Naive thymus-derived CD4-positive, alpha-beta T cell (primary cell): ENCODE data around the gene ALDH1A2. TPM values are rescaled to one million over a fixed set of nuclear protein-coding genes. Genes with fewer than 3 reads are reported as not detected.

Experiments used
- ATAC-seq: fragments of 150-1000 bp; cut with Tn5 transposase; 2 replicates; pipeline ENCODE4 v1.10.0; 2021; ENCODE audit warnings: mild to moderate bottlenecking, moderate library complexity
- CTCF ChIA-PET: fragments of 350-600 bp; sonication (Branson Sonifier 250); formaldehyde crosslinking; loops from one replicate; lab custom pipeline; 2021; ENCODE audit warnings: antibody characterized with exemption; lab: Charles Lee
- POLR2A ChIA-PET: fragments of 350-600 bp; sonication (Branson Sonifier 250); formaldehyde crosslinking; loops from one replicate; lab custom pipeline; 2021; ENCODE audit warnings: antibody characterized with exemption, inconsistent platforms; lab: Charles Lee
- DNase-seq, 9 donors: peaks; one replicate each; pipeline versions ENCODE4 v3.0.0 to v3.0.0-alpha.2; 2020 to 2022; ENCODE audit warnings: mixed read lengths in 1 of 9
- H3K27ac ChIP-seq: one replicate; pipeline ENCODE4 v1.7.0; 2013; ENCODE audit warnings: mild to moderate bottlenecking, low read depth, low read length, moderate library complexity
- H3K27me3 ChIP-seq, 2 donors: one replicate each; pipeline ENCODE4 v1.7.0; 2013; ENCODE audit warnings: low read length in 2 of 2, mild to moderate bottlenecking in 2 of 2, moderate library complexity in 2 of 2; ENCODE audit not compliant: control insufficient read depth in 2 of 2, insufficient read depth in 2 of 2
- H3K36me3 ChIP-seq, 3 experiments: 1 replicate in 2 of 3; 2 replicates in 1 of 3; pipeline ENCODE4 v1.7.0; 2013; ENCODE audit warnings: low read length in 3 of 3, mild to moderate bottlenecking in 3 of 3, moderate library complexity in 1 of 3; ENCODE audit not compliant: insufficient read depth in 3 of 3, control insufficient read depth in 2 of 3
- H3K4me1 ChIP-seq, 2 donors: one replicate each; pipeline ENCODE4 v1.7.0; 2013; ENCODE audit warnings: low read length in 2 of 2, mild to moderate bottlenecking in 2 of 2, moderate library complexity in 1 of 2; ENCODE audit not compliant: control insufficient read depth in 2 of 2, insufficient read depth in 2 of 2
- H3K4me3 ChIP-seq: 2 replicates; pipeline ENCODE4 v1.7.0; 2013; ENCODE audit warnings: mild to moderate bottlenecking, low read length
- H3K9me3 ChIP-seq, 3 experiments: 1 replicate in 2 of 3; 2 replicates in 1 of 3; pipeline ENCODE4 v1.7.0; 2013; ENCODE audit warnings: low read length in 3 of 3; ENCODE audit not compliant: control insufficient read depth in 2 of 3
- H3K27ac Mint-ChIP-seq, 9 donors: one replicate each; pipeline ENCODE4 v1.8.0; 2020 to 2022; ENCODE audit warnings: mixed read lengths in 9 of 9, mild to moderate bottlenecking in 8 of 9, moderate library complexity in 5 of 9, inconsistent platforms in 2 of 9
- H3K27me3 Mint-ChIP-seq, 5 donors: one replicate each; pipeline ENCODE4 v1.8.0; 2021 to 2022; ENCODE audit warnings: mixed read lengths in 5 of 5, mild to moderate bottlenecking in 1 of 5
- H3K36me3 Mint-ChIP-seq, 5 donors: one replicate each; pipeline ENCODE4 v1.8.0; 2020 to 2022; ENCODE audit warnings: mixed read lengths in 5 of 5, mild to moderate bottlenecking in 3 of 5, inconsistent platforms in 1 of 5
- H3K4me1 Mint-ChIP-seq, 7 donors: one replicate each; pipeline ENCODE4 v1.8.0; 2020 to 2022; ENCODE audit warnings: mixed read lengths in 7 of 7, mild to moderate bottlenecking in 3 of 7, inconsistent platforms in 1 of 7
- H3K4me3 Mint-ChIP-seq, 10 donors: one replicate each; pipeline ENCODE4 v1.8.0; 2020 to 2022; ENCODE audit warnings: mild to moderate bottlenecking in 10 of 10, mixed read lengths in 10 of 10, moderate library complexity in 6 of 10, inconsistent platforms in 2 of 10
- H3K9me3 Mint-ChIP-seq, 11 donors: one replicate each; pipeline ENCODE4 v1.8.0; 2020 to 2022; ENCODE audit warnings: mixed read lengths in 11 of 11, mild to moderate bottlenecking in 4 of 11, inconsistent platforms in 1 of 11, moderate library complexity in 1 of 11
- intact Hi-C, 2 donors: fragments of 100-400 bp; cut with micrococcal nuclease; formaldehyde crosslinking; loops; one replicate each; pipeline ENCODE4 v1.15.1; 2023
- polyA plus RNA-seq, 2 donors: library from polyadenylated mRNA; unstranded; fragments of 300-500 nt; fragmentation: Illumina TruSeq; gene quantifications; one replicate each; pipeline ENCODE4 v1.2.3, GENCODE V29; 2021
- total RNA-seq, 6 experiments: library from RNA in 5 of 6; stranded (reverse) in 5 of 6; gene quantifications; 1 replicate in 5 of 6; 2 replicates in 1 of 6; pipeline ENCODE4 v1.2.3 and lab custom pipeline; 2021 to 2026

Gene ALDH1A2
- total and polyA plus RNA-seq, 7 experiments from 2014 or later = 1.7 TPM; not detected in 6

- intact Hi-C loops = loop anchor here in 1 of 2 donors (2.0 to 10.0 kb wide), 2 partner anchors 25 to 1453 kb away; no protein-coding TSS in a partner anchor
- Mint-ChIP-seq H3K4me1 (peaks cover 0 to 1% (median 0%) of the 10 kb centered on the region in 7 donors), H3K27me3 (peaks cover 29 to 63% (median 50%) of the 10 kb centered on the region in 5 donors), H3K4me3 (no peak overlapping the region), H3K27ac (no peak overlapping the region), H3K36me3 (no peaks in the 10 kb centered on the region), H3K9me3 (peaks cover 0 to 6% (median 0%) of the 10 kb centered on the region in 11 donors)
- no peak overlapping the region for H3K27ac ChIP-seq
- POLR2A ChIA-PET = no interaction called here
- H3K4me3 ChIP-seq = no peak overlapping the region
- CTCF ChIA-PET = interaction anchor here (0.9 kb wide), 1 partner anchor 10 kb away, joined by 3 read pairs; no protein-coding TSS in a partner anchor
- DNase-seq (no peak), ATAC-seq (no peak)
- H3K9me3 ChIP-seq = no peaks in the 10 kb centered on the region
- H3K27me3 ChIP-seq = peaks cover 0 to 4% of the 10 kb centered on the region in 2 donors
- H3K4me1 ChIP-seq = no peaks in the 10 kb centered on the region
- no peaks in the 10 kb centered on the region for H3K36me3 ChIP-seq
These were observed 23.5 kb downstream of the ALDH1A2 start for GRCh38 chr15:58042006-58042405.

GRCh38 chr15:58040150-58040549 lies 25.4 kb downstream of the ALDH1A2 start:
- Histone ChIP-seq H3K9me3 (no peaks in the 10 kb centered on the region), H3K36me3 (no peaks in the 10 kb centered on the region), H3K4me1 (no peaks in the 10 kb centered on the region), H3K27me3 (peaks cover 0 to 4% of the 10 kb centered on the region in 2 donors), H3K27ac (no peak overlapping the region), H3K4me3 (no peak overlapping the region)
- Mint-ChIP-seq H3K36me3 (no peaks in the 10 kb centered on the region), H3K27ac (no peak overlapping the region), H3K9me3 (peaks cover 0 to 2% (median 0%) of the 10 kb centered on the region in 11 donors), H3K4me3 (no peak overlapping the region), H3K27me3 (peaks cover 27 to 60% (median 47%) of the 10 kb centered on the region in 5 donors), H3K4me1 (peaks cover 0 to 1% (median 0%) of the 10 kb centered on the region in 7 donors)
- intact Hi-C loops = loop anchor here in 1 of 2 donors (10.0 kb wide), 1 partner anchor 1455 kb away; no protein-coding TSS in a partner anchor
- CTCF ChIA-PET = no interaction called here
- no peak for ATAC-seq
- POLR2A ChIA-PET = no interaction called here
- DNase-seq = no peak

- Histone ChIP-seq H3K4me1 (no peaks in the 10 kb centered on the region), H3K4me3 (no peak overlapping the region), H3K27me3 (peaks cover 0 to 4% of the 10 kb centered on the region in 2 donors), H3K36me3 (no peaks in the 10 kb centered on the region), H3K9me3 (no peaks in the 10 kb centered on the region), H3K27ac (no peak overlapping the region)
- no peak overlapping the region for H3K27ac Mint-ChIP-seq
- H3K27me3 Mint-ChIP-seq = peaks cover 27 to 62% (median 46%) of the 10 kb centered on the region in 5 donors
- ATAC-seq = no peak
- DNase-seq = no peak
- ChIA-PET POLR2A (no interaction called here), CTCF (no interaction called here)
- intact Hi-C loops = loop anchor here in 1 of 2 donors (10.0 kb wide), 1 partner anchor 1455 kb away; no protein-coding TSS in a partner anchor
- H3K9me3 Mint-ChIP-seq = no peaks in the 10 kb centered on the region
- peaks cover 0 to 1% (median 0%) of the 10 kb centered on the region in 7 donors for H3K4me1 Mint-ChIP-seq
- no peak overlapping the region for H3K4me3 Mint-ChIP-seq
- H3K36me3 Mint-ChIP-seq = no peaks in the 10 kb centered on the region
These were observed 26.2 kb downstream of the ALDH1A2 start for GRCh38 chr15:58039079-58040035.

- Mint-ChIP-seq H3K4me1 (peaks cover 0 to 1% (median 0%) of the 10 kb centered on the region in 7 donors), H3K27ac (no peak overlapping the region), H3K27me3 (peaks cover 27 to 60% (median 39%) of the 10 kb centered on the region in 5 donors), H3K36me3 (no peaks in the 10 kb centered on the region), H3K9me3 (no peaks in the 10 kb centered on the region), H3K4me3 (no peak overlapping the region)
- H3K9me3 ChIP-seq = no peaks in the 10 kb centered on the region
- no peak overlapping the region for H3K4me3 ChIP-seq
- intact Hi-C loops = no loop called here
- peaks cover 0 to 4% of the 10 kb centered on the region in 2 donors for H3K27me3 ChIP-seq
- POLR2A ChIA-PET = no interaction called here
- no peaks in the 10 kb centered on the region for H3K4me1 ChIP-seq
- H3K27ac ChIP-seq = no peak overlapping the region
- no peak for DNase-seq
- no peak for ATAC-seq
- CTCF ChIA-PET = no interaction called here
- H3K36me3 ChIP-seq = no peaks in the 10 kb centered on the region
These were observed 27.0 kb downstream of the ALDH1A2 start for GRCh38 chr15:58038426-58039078.

- POLR2A ChIA-PET = no interaction called here
- CTCF ChIA-PET = no interaction called here
- intact Hi-C loops = no loop called here
These were observed 27.7 kb downstream of the ALDH1A2 start for GRCh38 chr15:58037723-58038301.

GRCh38 chr15:58036579-58036978 lies 28.9 kb downstream of the ALDH1A2 start:
- ChIA-PET CTCF (no interaction called here), POLR2A (no interaction called here)
- Histone ChIP-seq H3K9me3 (no peaks in the 10 kb centered on the region), H3K27me3 (peaks cover 0 to 4% of the 10 kb centered on the region in 2 donors), H3K4me3 (no peak overlapping the region), H3K4me1 (no peaks in the 10 kb centered on the region), H3K27ac (no peak overlapping the region), H3K36me3 (no peaks in the 10 kb centered on the region)
- H3K27me3 Mint-ChIP-seq = peaks cover 24 to 51% (median 36%) of the 10 kb centered on the region in 5 donors
- H3K4me3 Mint-ChIP-seq = no peak overlapping the region
- no peaks in the 10 kb centered on the region for H3K9me3 Mint-ChIP-seq
- H3K4me1 Mint-ChIP-seq = peaks cover 0 to 1% (median 0%) of the 10 kb centered on the region in 7 donors
- no peaks in the 10 kb centered on the region for H3K36me3 Mint-ChIP-seq
- ATAC-seq (no peak), DNase-seq (no peak)
- intact Hi-C loops = no loop called here
- H3K27ac Mint-ChIP-seq = no peak overlapping the region

More at GRCh38 chr15:58037723-58038301, 27.7 kb downstream of the ALDH1A2 start:
- ATAC-seq (no peak), DNase-seq (no peak)
- peaks cover 24 to 55% (median 36%) of the 10 kb centered on the region in 5 donors for H3K27me3 Mint-ChIP-seq
- H3K4me1 Mint-ChIP-seq = peaks cover 0 to 1% (median 0%) of the 10 kb centered on the region in 7 donors
- Histone ChIP-seq H3K27me3 (peaks cover 0 to 4% of the 10 kb centered on the region in 2 donors), H3K4me3 (no peak overlapping the region), H3K4me1 (no peaks in the 10 kb centered on the region), H3K9me3 (no peaks in the 10 kb centered on the region), H3K27ac (no peak overlapping the region), H3K36me3 (no peaks in the 10 kb centered on the region)
- H3K9me3 Mint-ChIP-seq = no peaks in the 10 kb centered on the region
- H3K4me3 Mint-ChIP-seq = no peak overlapping the region
- H3K27ac Mint-ChIP-seq = no peak overlapping the region
- H3K36me3 Mint-ChIP-seq = no peaks in the 10 kb centered on the region
